HG02763 (cell line): ENCODE results near the gene BATF.

Experiments used
- ATAC-seq: cut with Tn5 transposase; IDR thresholded peaks from one replicate; pipeline ENCODE4 v1.9.1; 2021; ENCODE audit warnings: mild to moderate bottlenecking, moderate library complexity; ENCODE audit not compliant: unreplicated experiment

The BATF gene

DNA sequence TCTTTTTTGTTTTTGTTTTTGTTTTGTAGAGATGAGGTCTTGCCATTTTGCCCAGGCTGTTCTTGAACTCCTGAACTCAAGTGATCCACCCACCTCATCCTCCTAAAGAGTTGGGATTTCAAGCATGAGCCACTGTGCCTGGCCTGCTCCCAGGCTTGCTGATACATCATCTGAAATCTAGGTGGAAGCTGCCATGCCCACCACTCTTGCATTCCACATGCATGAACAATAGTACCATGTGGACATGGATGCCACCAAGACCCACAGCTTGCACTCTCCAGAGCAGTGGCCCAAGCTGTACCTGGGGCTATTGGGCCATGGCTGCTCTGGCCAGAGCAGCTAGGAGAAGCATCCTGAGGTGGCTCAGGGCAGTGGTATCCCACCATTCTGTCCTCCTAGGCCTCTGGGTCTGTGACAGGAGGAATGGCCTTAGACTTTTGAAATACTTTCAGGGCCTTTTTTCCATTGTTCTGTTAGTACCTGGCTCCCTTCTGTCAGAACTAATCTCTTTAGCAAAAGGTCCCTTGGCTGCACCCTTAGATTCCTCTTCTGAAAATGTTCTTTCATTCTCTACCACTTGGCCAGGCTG, 69.8 kb downstream of the BATF start:
- ATAC-seq, result no peak

GRCh38 chr14:75595226-75595625, 73.0 kb downstream of the BATF start:
- no peak for ATAC-seq
